IMR-90 (cell line): Measurements from ENCODE around the gene FBXO33. TPM values are rescaled to one million over a fixed set of nuclear protein-coding genes. Genes with fewer than 3 reads are reported as not detected.

Experiments used
- ATAC-seq: fragments of 200-7000 bp; cut with Tn5 transposase; 2 replicates; pipeline ENCODE4 v1.9.1; 2020; ENCODE audit warnings: low read depth, mild to moderate bottlenecking, moderate library complexity
- BruUV-seq: library from RNA; stranded (reverse); fragments of 400-500 nt; replicated peaks from 2 replicates; lab custom pipeline; 2021; lab: Mats Ljungman, UMichigan
- CTCF ChIA-PET: fragments of 300-600 bp; formaldehyde crosslinking; extraction: SDS; loops from one replicate; lab custom pipeline; 2021; ENCODE audit warnings: antibody characterized with exemption; lab: Yijun Ruan, JAX
- POLR2A ChIA-PET: fragments of 300-600 bp; sonication (Branson Sonifier 250); formaldehyde crosslinking; loops from one replicate; lab custom pipeline; 2022; ENCODE audit warnings: antibody characterized with exemption; ENCODE audit not compliant: unreplicated experiment; lab: Charles Lee
- DNase-seq: peaks from one replicate; pipeline ENCODE4 v3.0.0; 2013
- H2AFZ ChIP-seq: replicated peaks from 2 replicates; pipeline ENCODE3; 2013; ENCODE audit warnings: low read length, mild to moderate bottlenecking; ENCODE audit not compliant: poor library complexity
- H2AK5ac ChIP-seq: 2 replicates; pipeline ENCODE4 v1.6.1; 2013; ENCODE audit warnings: low read depth, low read length, inconsistent platforms
- H2AK9ac ChIP-seq: replicated peaks from 2 replicates; pipeline ENCODE3; 2013; ENCODE audit warnings: mild to moderate bottlenecking, low read depth, low read length, moderate library complexity; ENCODE audit not compliant: poor library complexity
- H2BK120ac ChIP-seq: 2 replicates; pipeline ENCODE4 v1.6.1; 2013; ENCODE audit warnings: low read depth, low read length, inconsistent platforms
- H2BK15ac ChIP-seq: 3 replicates; pipeline ENCODE4 v1.6.1; 2013; ENCODE audit warnings: low read depth, low read length, inconsistent platforms
- H2BK20ac ChIP-seq: 2 replicates; pipeline ENCODE4 v1.6.1; 2013; ENCODE audit warnings: low read depth, mild to moderate bottlenecking, inconsistent platforms, low read length, moderate library complexity
- H2BK5ac ChIP-seq: 2 replicates; pipeline ENCODE4 v1.6.1; 2013; ENCODE audit warnings: mild to moderate bottlenecking, low read depth, low read length, inconsistent platforms; ENCODE audit not compliant: poor library complexity, severe bottlenecking
- H3K14ac ChIP-seq: replicated peaks from 2 replicates; pipeline ENCODE4 v1.6.1; 2013; ENCODE audit warnings: low read depth, low read length, inconsistent platforms
- H3K18ac ChIP-seq: 2 replicates; pipeline ENCODE4 v1.6.1; 2013; ENCODE audit warnings: low read depth, low read length, control low read depth
- H3K23ac ChIP-seq: 2 replicates; pipeline ENCODE4 v1.6.1; 2013; ENCODE audit warnings: low read depth, low read length, inconsistent platforms
- H3K27ac ChIP-seq: 2 replicates; pipeline ENCODE4 v1.5.1; 2013; ENCODE audit warnings: mild to moderate bottlenecking, control low read depth, low read length; ENCODE audit not compliant: insufficient read depth
- H3K27me3 ChIP-seq: 2 replicates; pipeline ENCODE4 v1.6.1; 2013; ENCODE audit warnings: low read length; ENCODE audit not compliant: control insufficient read depth, insufficient read depth
- H3K36me3 ChIP-seq: 2 replicates; pipeline ENCODE4 v1.6.1; 2013; ENCODE audit warnings: low read length, mixed read lengths; ENCODE audit not compliant: control insufficient read depth, insufficient read depth
- H3K4ac ChIP-seq: 2 replicates; pipeline ENCODE4 v1.6.1; 2013; ENCODE audit warnings: low read depth, low read length, inconsistent platforms
- H3K4me1 ChIP-seq: 2 replicates; pipeline ENCODE4 v1.6.1; 2013; ENCODE audit warnings: low read length, mixed read lengths; ENCODE audit not compliant: control insufficient read depth, insufficient read depth
- H3K4me2 ChIP-seq: 2 replicates; pipeline ENCODE4 v1.6.1; 2013; ENCODE audit warnings: low read depth, mild to moderate bottlenecking, control low read depth, low read length, moderate library complexity
- H3K4me3 ChIP-seq: 2 replicates; pipeline ENCODE4 v1.5.1; 2013; ENCODE audit warnings: low read depth, mild to moderate bottlenecking, control low read depth, low read length, moderate library complexity; ENCODE audit not compliant: insufficient read depth
- H3K56ac ChIP-seq: 2 replicates; pipeline ENCODE4 v1.6.1; 2013; ENCODE audit warnings: low read length, inconsistent platforms; ENCODE audit not compliant: insufficient read depth; ENCODE audit errors: extremely low read depth
- H3K79me1 ChIP-seq, 2 experiments: 2 replicates each; pipeline ENCODE4 v1.6.1; 2013; ENCODE audit warnings: low read length in 2 of 2, inconsistent platforms in 1 of 2, low read depth in 1 of 2
- H3K9ac ChIP-seq: 2 replicates; pipeline ENCODE4 v1.6.1; 2013; ENCODE audit warnings: low read depth, low read length, control low read depth
- H3K9me1 ChIP-seq: 2 replicates; pipeline ENCODE4 v1.6.1; 2013; ENCODE audit warnings: low read length, inconsistent platforms; ENCODE audit not compliant: insufficient read depth
- H3K9me3 ChIP-seq: 2 replicates; pipeline ENCODE4 v1.6.1; 2013; ENCODE audit warnings: low read length; ENCODE audit not compliant: control insufficient read depth, insufficient read depth
- H4K20me1 ChIP-seq: 2 replicates; pipeline ENCODE4 v1.6.1; 2013; ENCODE audit warnings: low read length, inconsistent platforms; ENCODE audit not compliant: insufficient read depth
- H4K5ac ChIP-seq: 2 replicates; pipeline ENCODE4 v1.6.1; 2013; ENCODE audit warnings: mild to moderate bottlenecking, low read depth, low read length, control low read depth
- H4K8ac ChIP-seq, 2 experiments: 2 replicates each; pipeline ENCODE4 v1.6.1; 2013; ENCODE audit warnings: low read depth in 2 of 2, low read length in 2 of 2, control low read depth in 1 of 2, inconsistent platforms in 1 of 2
- H4K91ac ChIP-seq: 2 replicates; pipeline ENCODE4 v1.6.1; 2013; ENCODE audit warnings: low read depth, low read length, inconsistent platforms; ENCODE audit not compliant: insufficient read depth
- BHLHE40 ChIP-seq: fragments of 150-350 bp; IDR thresholded peaks from 2 replicates; pipeline ENCODE4 v1.6.1; 2016; ENCODE audit warnings: mild to moderate bottlenecking, low read depth, low read length
- CHD1 ChIP-seq: IDR thresholded peaks from 2 replicates; pipeline ENCODE4 v1.6.1; 2012; ENCODE audit warnings: low read depth, low read length, improper control_type of control experiment
- CTCF ChIP-seq: conservative IDR thresholded peaks from 2 replicates; pipeline ENCODE4 v1.5.1; 2012; ENCODE audit warnings: mild to moderate bottlenecking, low read depth, low read length, improper control_type of control experiment
- ELK1 ChIP-seq: fragments of 150-350 bp; IDR thresholded peaks from 2 replicates; pipeline ENCODE4 v1.6.1; 2016; ENCODE audit warnings: low read depth, mild to moderate bottlenecking, low read length, moderate library complexity, borderline replicate concordance
- FOS ChIP-seq: fragments of 150-350 bp; IDR thresholded peaks from 2 replicates; pipeline ENCODE4 v1.6.1; 2016; ENCODE audit warnings: low read depth, low read length
- MAFK ChIP-seq: IDR thresholded peaks from 2 replicates; pipeline ENCODE4 v1.6.1; 2012; ENCODE audit warnings: low read depth, low read length, improper control_type of control experiment
- MAZ ChIP-seq: IDR thresholded peaks from 2 replicates; pipeline ENCODE4 v1.6.1; 2012; ENCODE audit warnings: low read depth, mild to moderate bottlenecking, low read length, improper control_type of control experiment, moderate library complexity, borderline replicate concordance
- MXI1 ChIP-seq: IDR thresholded peaks from 2 replicates; pipeline ENCODE4 v1.6.1; 2012; ENCODE audit warnings: low read depth, mild to moderate bottlenecking, low read length, moderate library complexity, borderline replicate concordance
- NFE2L2 ChIP-seq: fragments of 150-350 bp; IDR thresholded peaks from 2 replicates; pipeline ENCODE4 v1.6.1; 2016; ENCODE audit warnings: low read depth, mild to moderate bottlenecking, low read length
- POLR2A ChIP-seq: IDR thresholded peaks from 2 replicates; pipeline ENCODE4 v1.6.1; 2012; ENCODE audit warnings: mild to moderate bottlenecking, low read depth, low read length
- RAD21 ChIP-seq: IDR thresholded peaks from 2 replicates; pipeline ENCODE4 v1.6.1; 2012; ENCODE audit warnings: low read length, improper control_type of control experiment
- RCOR1 ChIP-seq: IDR thresholded peaks from 2 replicates; pipeline ENCODE4 v1.6.1; 2012; ENCODE audit warnings: mild to moderate bottlenecking, low read length, improper control_type of control experiment; ENCODE audit not compliant: insufficient replicate concordance
- USF2 ChIP-seq: fragments of 150-350 bp; IDR thresholded peaks from 2 replicates; pipeline ENCODE4 v1.6.1; 2017; ENCODE audit warnings: mild to moderate bottlenecking, antibody characterized with exemption, low read length, low read depth
- WGBS, 2 experiments: methylation state at CpG; one replicate each; pipeline versions ENCODE4 v1.1.5 to v1.1.7; 2013; ENCODE audit warnings: missing lambda C conversion rate in 2 of 2; ENCODE audit not compliant: insufficient read length in 1 of 2; ENCODE audit errors: extremely low coverage in 2 of 2; 5-methylcytosine and 5-hydroxymethylcytosine counted together
- dilution Hi-C: fragments of 300-500 bp; cut with HindIII; formaldehyde crosslinking; loops from one replicate; pipeline ENCODE4 v1.14.3; 2018; ENCODE audit warnings: low sequenced_read_pairs; ENCODE audit not compliant: unreplicated experiment
- in situ Hi-C: fragments of 300-500 bp; cut with MboI; formaldehyde crosslinking; loops from 3 replicates; pipeline ENCODE4 v1.14.3; 2019; ENCODE audit warnings: low sequenced_read_pairs, inconsistent platforms, mixed read lengths
- intact Hi-C: fragments of 100-400 bp; cut with micrococcal nuclease; formaldehyde crosslinking; loops from 2 replicates; pipeline ENCODE4 v1.10.0; 2022
- polyA plus RNA-seq, 3 experiments: library from polyadenylated mRNA; depleted of rRNA; stranded (reverse); fragments of >200 nt; gene quantifications; 2 replicates each; pipeline ENCODE4 v1.2.3, GENCODE V29; 2012; ENCODE audit warnings: low replicate concordance in 1 of 3
- total RNA-seq: library from RNA; depleted of rRNA; stranded (reverse); fragments of >200 nt; gene quantifications from 2 replicates; pipeline ENCODE4 v1.2.3, GENCODE V29; 2012

Gene FBXO33
- total and polyA plus RNA-seq, 2 of the 4 experiments (the other 2 are of a cell fraction), result 7.6 to 10.0 TPM

GRCh38 chr14:39416072-39416471 lies 16.2 kb downstream of the FBXO33 start:
- Histone ChIP-seq H2BK20ac (no peak overlapping the region), H4K5ac (no peak overlapping the region), H3K18ac (no peak overlapping the region), H3K36me3 (peaks cover 2% of the 10 kb centered on the region), H3K4ac (no peak overlapping the region), H2BK5ac (no peak overlapping the region), H3K27ac (no peak overlapping the region), H4K20me1 (no peaks in the 10 kb centered on the region), H3K4me2 (no peak overlapping the region), H3K27me3 (no peaks in the 10 kb centered on the region), H2BK15ac (no peak overlapping the region), H4K91ac (no peak overlapping the region), H2AFZ (no peak overlapping the region), H3K9me3 (peaks cover 7% of the 10 kb centered on the region), H4K8ac (no peak overlapping the region), H3K4me3 (no peak overlapping the region), H3K56ac (no peak overlapping the region), H2AK9ac (no peak overlapping the region), H3K4me1 (no peaks in the 10 kb centered on the region), H3K9ac (no peak overlapping the region), H3K14ac (no peak overlapping the region), H3K79me1 (peaks cover 9 to 13% of the 10 kb centered on the region in 2 experiments), H2BK120ac (no peak overlapping the region), H3K9me1 (peaks cover 2% of the 10 kb centered on the region; the same call in 1 of the 2 replicates), H3K23ac (no peak overlapping the region), H2AK5ac (no peak overlapping the region)
- dilution Hi-C loops (no loop called here), in situ Hi-C loops (no loop called here), intact Hi-C loops (no loop called here)
- CTCF ChIA-PET, result no interaction called here
- no peak for TF ChIP-seq CTCF
- no peak for TF ChIP-seq BHLHE40
- no peak for TF ChIP-seq MAZ
- no peak for TF ChIP-seq MAFK
- no peak for TF ChIP-seq RCOR1
- no peak for TF ChIP-seq MXI1
- no peak for TF ChIP-seq RAD21
- no peak for TF ChIP-seq CHD1
- TF ChIP-seq ELK1, result no peak
- no peak for TF ChIP-seq NFE2L2
- no peak for TF ChIP-seq FOS
- TF ChIP-seq USF2, result no peak
- TF ChIP-seq POLR2A, result no peak
- ATAC-seq (no peak), DNase-seq (no peak)
- BruUV-seq, result no TSS peak
- POLR2A ChIA-PET, result no interaction called here
- WGBS, 2 experiments, result no CpG with 5 or more reads among the region's 1 CpG
